ENCODE measurements around the gene CMSS1. TPM values are rescaled to one million over a fixed set of nuclear protein-coding genes. Genes with fewer than 3 reads are reported as not detected.
"Not testable (repeated sequence)": the region's sequence is repeated elsewhere in the genome, so short reads cannot be mapped to it uniquely, and the experiment has no call there.

CMSS1 gene
- total RNA-seq, 1 experiment from 2014 or later: 64.3 TPM

GRCh38 chr3:100023595-100023994 lies 205.9 kb downstream of the CMSS1 start:
- no peak for DNase-seq (ENCODE audit: low read depth)

DNA sequence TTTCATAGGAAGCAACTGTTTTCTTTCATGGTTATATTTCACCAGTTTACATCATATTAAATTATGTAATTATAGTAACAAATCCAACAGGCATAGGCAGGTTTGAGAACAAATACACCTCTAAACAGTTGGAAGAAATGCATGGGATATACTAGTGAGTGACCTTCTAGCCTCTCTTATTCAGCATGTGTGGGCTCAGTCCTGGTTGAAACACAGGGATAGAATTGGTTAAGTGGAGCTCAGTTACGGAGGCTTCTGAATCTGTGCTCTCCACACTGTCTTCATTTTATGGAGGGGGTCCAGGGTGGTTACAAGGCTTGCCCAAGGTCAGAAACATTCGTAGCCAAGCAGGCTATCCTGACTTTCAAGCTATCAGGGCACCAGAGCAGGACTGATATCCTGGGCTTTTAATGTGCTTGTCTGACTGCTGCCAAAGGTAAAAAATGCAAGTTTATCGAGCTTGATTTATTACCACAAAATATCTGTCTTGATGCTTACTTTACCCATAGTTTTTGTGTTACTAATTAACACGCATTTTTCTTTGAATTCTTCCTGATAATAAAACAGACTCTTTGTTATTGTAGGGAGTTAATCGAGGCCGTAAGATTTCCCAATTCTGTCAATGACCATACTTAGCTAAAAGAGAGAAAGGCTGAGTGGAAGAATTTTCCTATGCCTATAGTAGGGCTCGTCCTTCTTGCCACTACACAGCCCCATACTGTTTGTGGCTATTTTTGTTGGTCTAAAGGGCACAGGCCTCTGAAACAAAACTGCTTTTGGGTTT lies 207.1 kb downstream of the CMSS1 start:
- no peak for DNase-seq (ENCODE audit: low read depth)

GRCh38 chr3:100027321-100027720 lies 209.7 kb downstream of the CMSS1 start:
- DNase-seq (ENCODE audit: low read depth): no peak

DNA sequence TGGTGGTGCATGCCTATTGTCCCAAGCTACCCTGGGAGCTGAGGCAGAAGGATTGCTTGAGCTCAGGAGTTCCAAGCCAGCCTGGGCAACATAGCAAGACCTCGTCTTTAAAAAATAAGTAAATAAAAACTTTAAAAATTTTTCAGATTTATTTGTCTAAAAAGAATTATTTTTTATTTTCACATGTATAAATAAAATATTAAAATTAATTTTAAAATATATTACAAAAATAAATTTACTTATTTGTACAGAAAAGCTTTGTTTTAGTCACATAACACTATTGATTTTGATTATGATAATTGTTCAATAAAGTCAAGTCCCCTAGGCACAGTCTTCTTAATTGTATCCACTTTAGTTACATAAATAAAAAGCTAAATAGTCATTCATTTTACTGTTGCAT lies 211.4 kb downstream of the CMSS1 start:
- no peak for DNase-seq (ENCODE audit: low read depth)

- no peak for DNase-seq (ENCODE audit: low read depth)
These were observed 212.0 kb downstream of the CMSS1 start for GRCh38 chr3:100029689-100030088.

DNA sequence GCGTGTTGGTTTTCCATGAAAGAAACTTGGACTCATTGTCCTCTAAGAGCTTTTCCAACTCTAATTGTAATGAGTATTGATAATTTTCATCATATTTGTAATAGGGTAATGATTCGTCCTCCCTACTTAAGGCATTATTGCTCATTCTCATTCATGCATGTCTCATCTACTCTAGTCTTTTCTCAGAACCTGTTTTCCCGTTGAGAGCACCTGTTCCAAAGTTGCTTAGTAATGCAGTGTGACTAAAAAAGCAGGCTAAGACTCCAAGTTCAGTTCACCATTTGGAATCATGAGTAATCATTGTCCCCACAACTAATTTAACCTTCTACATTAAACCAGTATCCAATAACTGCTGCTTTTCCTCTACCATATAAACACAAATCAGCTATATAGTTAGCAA lies 212.7 kb downstream of the CMSS1 start:
- DNase-seq (ENCODE audit: low read depth): no peak

GRCh38 chr3:100030914-100031425 lies 213.3 kb downstream of the CMSS1 start:
- DNase-seq (ENCODE audit: low read depth): no peak

DNA sequence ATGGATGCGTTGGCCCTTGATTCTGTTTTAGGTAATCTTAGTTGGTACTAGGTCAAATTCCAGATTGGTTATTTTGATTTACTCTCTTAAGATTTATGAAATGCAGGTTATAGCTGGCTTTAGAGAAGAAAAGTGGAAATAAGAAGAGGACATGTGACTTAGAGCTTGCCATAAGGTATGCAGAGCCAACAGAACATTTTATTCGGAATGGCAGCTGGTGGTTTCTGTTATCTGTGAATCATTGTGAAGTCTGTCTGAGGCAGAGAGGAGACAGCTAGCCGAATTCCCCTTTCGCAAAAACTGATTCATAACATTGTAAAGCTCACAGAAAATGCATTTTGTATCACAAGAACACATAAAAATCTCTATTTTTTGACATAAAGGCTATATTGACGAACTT lies 214.6 kb downstream of the CMSS1 start:
- peak; percentile 83 for DNase-seq (ENCODE audit: low read depth)

DNA sequence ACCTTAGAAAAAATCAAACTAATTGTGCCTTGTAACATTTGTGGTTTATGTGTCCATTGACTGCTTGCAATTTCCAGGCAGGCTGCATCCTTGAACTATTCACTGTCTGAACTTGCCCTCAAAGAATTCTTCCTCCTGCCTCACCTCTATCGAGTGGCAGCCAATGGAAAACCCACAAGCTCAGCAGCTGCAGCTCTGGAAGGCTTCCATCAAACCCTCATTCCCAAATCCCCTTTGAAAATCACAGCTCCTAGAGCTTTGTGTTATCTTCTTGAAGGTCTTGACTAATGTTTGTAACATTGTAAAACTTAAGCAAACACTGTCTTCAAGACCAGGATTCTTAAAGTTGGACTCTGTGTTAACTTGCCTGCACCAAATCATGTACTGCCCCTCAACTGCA lies 215.5 kb downstream of the CMSS1 start:
- DNase-seq (ENCODE audit: low read depth): peak; percentile 74

DNA sequence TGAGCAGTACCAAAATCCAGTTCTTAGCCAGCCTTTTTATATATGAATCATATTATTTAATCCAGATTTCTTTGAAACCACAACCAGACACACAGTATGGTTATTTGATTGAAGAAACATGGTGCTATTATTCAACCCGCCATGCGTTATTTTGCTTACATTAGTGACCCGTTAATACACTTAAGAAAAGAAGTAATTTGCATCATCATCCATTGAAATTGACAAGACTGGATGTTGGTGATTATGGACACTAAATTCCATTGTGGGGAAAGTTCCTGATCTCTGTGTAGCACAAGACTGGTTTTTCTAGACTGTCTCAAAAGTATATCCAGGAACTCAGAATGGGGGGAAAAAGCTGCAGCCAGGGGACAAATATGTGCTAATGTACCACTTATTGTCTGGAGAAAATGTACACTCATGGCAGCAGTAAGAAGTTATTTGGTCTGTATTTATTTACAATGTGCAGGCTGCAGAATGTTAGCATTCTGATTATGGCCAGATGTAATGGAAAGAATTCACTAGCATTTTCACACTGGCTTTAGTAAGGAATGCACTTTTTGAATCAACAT lies 216.3 kb downstream of the CMSS1 start:
- no peak for DNase-seq (ENCODE audit: low read depth)

- DNase-seq (ENCODE audit: low read depth): no peak
These were observed 221.4 kb downstream of the CMSS1 start for GRCh38 chr3:100039075-100039474.

GRCh38 chr3:100040451-100041225 lies 223.0 kb downstream of the CMSS1 start:
- no peak for DNase-seq (ENCODE audit: low read depth)

GRCh38 chr3:100041328-100041749 lies 223.7 kb downstream of the CMSS1 start:
- DNase-seq (ENCODE audit: low read depth): peak; percentile 74

GRCh38 chr3:100042166-100042981 lies 224.7 kb downstream of the CMSS1 start:
- DNase-seq (ENCODE audit: low read depth): peak; percentile 84

- DNase-seq (ENCODE audit: low read depth): no peak
These were observed 225.6 kb downstream of the CMSS1 start for GRCh38 chr3:100043271-100043670.

GRCh38 chr3:100044369-100044768 lies 226.7 kb downstream of the CMSS1 start:
- no peak for DNase-seq (ENCODE audit: low read depth)

DNA sequence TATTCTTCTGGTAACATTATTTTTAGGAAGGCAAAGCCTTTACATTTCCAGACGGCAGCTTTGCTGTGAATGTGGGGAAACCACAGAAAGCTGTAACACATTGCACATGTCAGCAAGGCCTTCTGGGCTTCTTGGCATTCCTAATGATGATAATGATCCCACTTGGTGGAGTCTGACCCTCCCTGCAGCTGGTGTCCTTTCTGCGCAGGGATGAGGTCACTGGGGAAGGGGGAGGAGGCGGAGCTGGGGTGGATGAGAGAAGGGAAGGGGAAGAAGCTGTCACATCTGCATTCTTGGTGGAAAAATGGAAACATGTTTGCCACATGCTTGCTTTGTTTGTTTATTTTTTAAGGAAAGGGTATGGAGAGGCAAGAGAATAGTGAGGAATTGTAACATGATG lies 228.0 kb downstream of the CMSS1 start:
- DNase-seq (ENCODE audit: low read depth): peak; percentile 92

DNA sequence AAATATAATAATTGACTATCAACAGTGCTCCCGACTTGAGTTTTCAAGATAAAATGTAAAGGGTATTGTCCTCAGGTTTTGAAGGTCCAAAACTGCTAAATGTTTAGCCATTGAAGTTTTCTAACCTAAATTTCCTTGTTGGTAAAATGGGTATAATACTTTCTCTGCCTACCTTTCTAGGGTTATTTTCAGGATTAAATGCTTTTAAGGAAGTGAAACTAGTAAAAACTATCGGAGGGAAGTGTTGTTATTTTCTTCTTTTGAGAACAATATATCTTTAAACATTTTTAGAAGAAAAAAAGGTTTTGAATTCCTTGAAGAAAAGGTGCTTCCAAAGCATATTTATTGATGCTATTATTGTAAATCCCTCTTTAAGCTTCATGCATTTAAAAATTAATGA lies 229.3 kb downstream of the CMSS1 start:
- no peak for DNase-seq (ENCODE audit: low read depth)

- DNase-seq (ENCODE audit: low read depth): peak; percentile 84
These were observed 229.9 kb downstream of the CMSS1 start for GRCh38 chr3:100047455-100048141.

GRCh38 chr3:100048248-100048647 lies 230.6 kb downstream of the CMSS1 start:
- no peak for DNase-seq (ENCODE audit: low read depth)

GRCh38 chr3:100051513-100051912 lies 233.9 kb downstream of the CMSS1 start:
- not testable (repeated sequence) for DNase-seq (ENCODE audit: low read depth)
